Lower leg skin (tissue), 3 donors: ENCODE measurements around the gene C1orf198.

Experiments
- CTCF ChIP-seq, 3 donors: fragments of 450-650 bp; IDR thresholded peaks; one replicate each; pipeline ENCODE4 v1.5.1; 2016; ENCODE audit warnings: antibody characterized with exemption in 3 of 3, mild to moderate bottlenecking in 3 of 3, moderate library complexity in 2 of 3
- POLR2A ChIP-seq, 2 donors: fragments of 450-650 bp; IDR thresholded peaks; one replicate each; pipeline ENCODE4 v1.6.1; 2016 to 2017; ENCODE audit warnings: antibody characterized with exemption in 2 of 2, mild to moderate bottlenecking in 1 of 2, moderate library complexity in 1 of 2

GRCh38 chr1:230861970-230862595, 6.2 kb downstream of the C1orf198 start:
- TF ChIP-seq POLR2A (IDR thresholded peaks at IDR 0.05) (no peak), CTCF (IDR thresholded peaks at IDR 0.05) (no peak)
